Lower leg skin (tissue), 3 donors: ENCODE results near the gene OR1F1.

Source experiments
- CTCF ChIP-seq, 3 donors: fragments of 450-650 bp; IDR thresholded peaks; one replicate each; pipeline ENCODE4 v1.5.1; 2016; ENCODE audit warnings: antibody characterized with exemption in 3 of 3, mild to moderate bottlenecking in 3 of 3, moderate library complexity in 2 of 3
- POLR2A ChIP-seq, 2 donors: fragments of 450-650 bp; IDR thresholded peaks; one replicate each; pipeline ENCODE4 v1.6.1; 2016 to 2017; ENCODE audit warnings: antibody characterized with exemption in 2 of 2, mild to moderate bottlenecking in 1 of 2, moderate library complexity in 1 of 2

GRCh38 chr16:3248596-3248995 lies 60.6 kb downstream of the OR1F1 start:
- TF ChIP-seq CTCF (IDR thresholded peaks at IDR 0.05) (no peak), POLR2A (IDR thresholded peaks at IDR 0.05) (no peak)
